Esophagus squamous epithelium (tissue), 4 donors: ENCODE measurements around the gene CEPT1.

ENCODE experiments used
- POLR2A ChIP-seq, 4 donors: fragments of 450-650 bp; IDR thresholded peaks; one replicate each; pipeline ENCODE4 v1.6.1; 2017; ENCODE audit warnings: antibody characterized with exemption in 4 of 4, mild to moderate bottlenecking in 4 of 4, moderate library complexity in 3 of 4
- TF ChIP-seq, protein P1 (sequence below), 6 experiments: fragments of 450-650 bp in 4 of 6; fragments of 200-600 bp in 2 of 6; sonication (generic) in 2 of 6; IDR thresholded peaks; one replicate each; pipeline ENCODE4 v1.5.1; 2016 to 2019; ENCODE audit warnings: antibody characterized with exemption in 6 of 6, mild to moderate bottlenecking in 4 of 6, moderate library complexity in 4 of 6

DNA sequence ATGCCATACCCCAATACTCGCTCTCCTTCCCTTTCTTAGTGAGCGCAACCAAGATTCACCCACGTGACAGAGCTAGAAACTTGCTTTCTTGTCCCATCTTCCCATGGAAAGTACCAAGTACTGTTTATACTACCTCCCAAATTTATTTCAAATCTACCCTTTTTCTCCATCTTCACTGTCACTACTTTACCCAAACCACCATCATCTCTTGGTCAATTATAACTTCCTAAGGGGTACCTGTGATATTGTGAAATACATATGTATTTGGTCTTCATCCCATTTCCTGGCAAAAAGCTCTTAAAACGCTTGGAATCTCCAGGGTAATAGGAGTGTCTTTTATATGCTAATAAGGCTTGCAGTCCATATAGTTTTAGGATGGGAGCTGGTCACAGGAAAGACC, 8.3 kb upstream of the CEPT1 start:
- no peak for TF ChIP-seq POLR2A (IDR thresholded peaks at IDR 0.05)
- TF ChIP-seq, protein P1, sequence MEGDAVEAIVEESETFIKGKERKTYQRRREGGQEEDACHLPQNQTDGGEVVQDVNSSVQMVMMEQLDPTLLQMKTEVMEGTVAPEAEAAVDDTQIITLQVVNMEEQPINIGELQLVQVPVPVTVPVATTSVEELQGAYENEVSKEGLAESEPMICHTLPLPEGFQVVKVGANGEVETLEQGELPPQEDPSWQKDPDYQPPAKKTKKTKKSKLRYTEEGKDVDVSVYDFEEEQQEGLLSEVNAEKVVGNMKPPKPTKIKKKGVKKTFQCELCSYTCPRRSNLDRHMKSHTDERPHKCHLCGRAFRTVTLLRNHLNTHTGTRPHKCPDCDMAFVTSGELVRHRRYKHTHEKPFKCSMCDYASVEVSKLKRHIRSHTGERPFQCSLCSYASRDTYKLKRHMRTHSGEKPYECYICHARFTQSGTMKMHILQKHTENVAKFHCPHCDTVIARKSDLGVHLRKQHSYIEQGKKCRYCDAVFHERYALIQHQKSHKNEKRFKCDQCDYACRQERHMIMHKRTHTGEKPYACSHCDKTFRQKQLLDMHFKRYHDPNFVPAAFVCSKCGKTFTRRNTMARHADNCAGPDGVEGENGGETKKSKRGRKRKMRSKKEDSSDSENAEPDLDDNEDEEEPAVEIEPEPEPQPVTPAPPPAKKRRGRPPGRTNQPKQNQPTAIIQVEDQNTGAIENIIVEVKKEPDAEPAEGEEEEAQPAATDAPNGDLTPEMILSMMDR (IDR thresholded peaks at IDR 0.05), result no peak
